AG04450 (cell line): ENCODE results near the gene CCDC188. TPM values are rescaled to one million over a fixed set of nuclear protein-coding genes. Genes with fewer than 3 reads are reported as not detected.

Source experiments
- CTCF ChIA-PET: fragments of 300-600, 350-600 bp; formaldehyde crosslinking; extraction: SDS; loops from one replicate; lab custom pipeline; 2022; ENCODE audit warnings: antibody characterized with exemption, inconsistent platforms; lab: Charles Lee
- POLR2A ChIA-PET: fragments of 350-600 bp; formaldehyde crosslinking; extraction: SDS; loops from one replicate; lab custom pipeline; 2021; ENCODE audit warnings: antibody characterized with exemption, inconsistent platforms; lab: Yijun Ruan, JAX
- DNase-seq: peaks from one replicate; pipeline ENCODE4 v3.0.0-alpha.2; 2011; ENCODE audit warnings: low read depth, low spot score
- H3K27ac ChIP-seq: one replicate; pipeline ENCODE4 v1.5.1; 2012; ENCODE audit warnings: low read depth, low read length, control low read depth
- H3K27me3 ChIP-seq: one replicate; pipeline ENCODE4 v1.6.0; 2012; ENCODE audit warnings: low read length; ENCODE audit not compliant: control insufficient read depth, insufficient read depth
- H3K4me3 ChIP-seq: 2 replicates; pipeline ENCODE4 v1.5.1; 2011; ENCODE audit warnings: mild to moderate bottlenecking, low read depth, low read length, control low read depth
- H3K9me3 ChIP-seq: 2 replicates; pipeline ENCODE4 v1.5.1; 2012; ENCODE audit warnings: low read length; ENCODE audit not compliant: control insufficient read depth, insufficient read depth
- polyA plus RNA-seq: library from polyadenylated mRNA; depleted of rRNA; stranded (reverse); fragments of >200 nt; gene quantifications from 2 replicates; pipeline ENCODE4 v1.2.3, GENCODE V29; 2011
- TF ChIP-seq, protein P1 (sequence below): IDR thresholded peaks from 2 replicates; pipeline ENCODE4 v1.5.1; 2011; ENCODE audit warnings: low read depth, low read length, control low read depth, inconsistent platforms

CCDC188 gene
- polyA plus RNA-seq, 1 experiment = not detected

GRCh38 chr22:20171288-20172140, 20.7 kb upstream of the CCDC188 start:
- CTCF ChIA-PET = no interaction called here
- POLR2A ChIA-PET = no interaction called here
- TF ChIP-seq, protein P1, sequence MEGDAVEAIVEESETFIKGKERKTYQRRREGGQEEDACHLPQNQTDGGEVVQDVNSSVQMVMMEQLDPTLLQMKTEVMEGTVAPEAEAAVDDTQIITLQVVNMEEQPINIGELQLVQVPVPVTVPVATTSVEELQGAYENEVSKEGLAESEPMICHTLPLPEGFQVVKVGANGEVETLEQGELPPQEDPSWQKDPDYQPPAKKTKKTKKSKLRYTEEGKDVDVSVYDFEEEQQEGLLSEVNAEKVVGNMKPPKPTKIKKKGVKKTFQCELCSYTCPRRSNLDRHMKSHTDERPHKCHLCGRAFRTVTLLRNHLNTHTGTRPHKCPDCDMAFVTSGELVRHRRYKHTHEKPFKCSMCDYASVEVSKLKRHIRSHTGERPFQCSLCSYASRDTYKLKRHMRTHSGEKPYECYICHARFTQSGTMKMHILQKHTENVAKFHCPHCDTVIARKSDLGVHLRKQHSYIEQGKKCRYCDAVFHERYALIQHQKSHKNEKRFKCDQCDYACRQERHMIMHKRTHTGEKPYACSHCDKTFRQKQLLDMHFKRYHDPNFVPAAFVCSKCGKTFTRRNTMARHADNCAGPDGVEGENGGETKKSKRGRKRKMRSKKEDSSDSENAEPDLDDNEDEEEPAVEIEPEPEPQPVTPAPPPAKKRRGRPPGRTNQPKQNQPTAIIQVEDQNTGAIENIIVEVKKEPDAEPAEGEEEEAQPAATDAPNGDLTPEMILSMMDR = no peak

DNA sequence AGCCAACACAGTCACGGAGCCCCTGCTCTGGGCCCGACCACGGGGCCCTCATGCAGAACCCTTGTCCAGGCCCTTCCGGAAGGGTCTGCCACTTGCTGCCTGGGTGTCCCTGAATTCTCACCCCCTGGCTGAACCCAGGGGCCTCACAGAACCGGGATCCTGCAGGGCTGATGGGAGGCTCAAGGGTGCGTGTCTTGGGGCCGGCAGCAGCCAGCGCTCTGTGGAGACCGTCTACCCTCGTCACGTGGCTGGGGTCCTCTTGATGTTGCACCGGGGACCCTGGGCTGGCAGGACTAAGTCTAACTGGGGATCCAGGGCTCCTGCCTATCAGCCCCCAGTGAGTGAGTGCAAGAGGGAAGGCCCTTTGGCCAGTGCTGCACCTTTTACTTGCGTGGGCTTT, 19.3 kb upstream of the CCDC188 start:
- no peak for DNase-seq
- TF ChIP-seq, protein P1 = no peak
- H3K27ac ChIP-seq = no peak overlapping the region
- no peak overlapping the region for H3K4me3 ChIP-seq
- CTCF ChIA-PET = no interaction called here
- peaks cover 28% of the 10 kb centered on the region for H3K27me3 ChIP-seq
- POLR2A ChIA-PET = no interaction called here
- no peaks in the 10 kb centered on the region; the same call in 1 of the 2 replicates for H3K9me3 ChIP-seq

More at GRCh38 chr22:20171288-20172140, 20.7 kb upstream of the CCDC188 start:
- H3K27ac ChIP-seq = no peak overlapping the region
- H3K9me3 ChIP-seq = no peaks in the 10 kb centered on the region; the same call in 1 of the 2 replicates
- no peak for DNase-seq
- H3K27me3 ChIP-seq = peaks cover 30% of the 10 kb centered on the region
- H3K4me3 ChIP-seq = no peak overlapping the region

DNA sequence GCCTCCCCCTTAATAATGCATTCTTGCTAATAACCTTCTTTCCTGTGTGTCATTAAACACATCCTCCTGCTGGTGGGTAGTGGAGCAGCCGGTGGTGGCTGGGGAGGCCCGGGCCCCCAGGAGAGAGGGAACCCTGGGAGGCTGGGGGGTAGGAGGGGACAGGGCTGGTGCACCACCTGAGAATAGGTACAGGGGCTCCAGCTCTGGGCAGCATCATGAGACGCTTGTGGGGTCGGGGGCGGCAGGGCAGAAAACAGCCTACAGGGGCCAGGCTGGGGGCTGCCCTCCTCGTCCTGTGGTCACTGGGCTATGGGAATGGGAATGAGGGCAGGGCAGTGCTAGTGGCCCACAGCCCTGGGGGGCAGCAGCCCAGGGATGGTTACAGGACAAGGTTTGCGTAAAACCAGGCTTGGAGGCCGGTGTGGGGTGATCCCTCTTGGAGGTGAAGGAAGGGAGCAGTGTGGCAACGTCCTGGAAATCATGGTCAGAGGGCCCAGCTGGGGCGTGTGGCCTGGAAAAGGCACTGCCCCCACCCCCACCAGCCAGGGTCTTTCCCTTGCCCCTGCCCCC, 18.5 kb upstream of the CCDC188 start:
- no peak overlapping the region for H3K4me3 ChIP-seq
- DNase-seq = no peak
- POLR2A ChIA-PET = no interaction called here
- CTCF ChIA-PET = no interaction called here
- TF ChIP-seq, protein P1 = no peak
- peaks cover 28% of the 10 kb centered on the region for H3K27me3 ChIP-seq
- no peak overlapping the region for H3K27ac ChIP-seq
- H3K9me3 ChIP-seq = peaks cover 3% of the 10 kb centered on the region; the same call in 1 of the 2 replicates

DNA sequence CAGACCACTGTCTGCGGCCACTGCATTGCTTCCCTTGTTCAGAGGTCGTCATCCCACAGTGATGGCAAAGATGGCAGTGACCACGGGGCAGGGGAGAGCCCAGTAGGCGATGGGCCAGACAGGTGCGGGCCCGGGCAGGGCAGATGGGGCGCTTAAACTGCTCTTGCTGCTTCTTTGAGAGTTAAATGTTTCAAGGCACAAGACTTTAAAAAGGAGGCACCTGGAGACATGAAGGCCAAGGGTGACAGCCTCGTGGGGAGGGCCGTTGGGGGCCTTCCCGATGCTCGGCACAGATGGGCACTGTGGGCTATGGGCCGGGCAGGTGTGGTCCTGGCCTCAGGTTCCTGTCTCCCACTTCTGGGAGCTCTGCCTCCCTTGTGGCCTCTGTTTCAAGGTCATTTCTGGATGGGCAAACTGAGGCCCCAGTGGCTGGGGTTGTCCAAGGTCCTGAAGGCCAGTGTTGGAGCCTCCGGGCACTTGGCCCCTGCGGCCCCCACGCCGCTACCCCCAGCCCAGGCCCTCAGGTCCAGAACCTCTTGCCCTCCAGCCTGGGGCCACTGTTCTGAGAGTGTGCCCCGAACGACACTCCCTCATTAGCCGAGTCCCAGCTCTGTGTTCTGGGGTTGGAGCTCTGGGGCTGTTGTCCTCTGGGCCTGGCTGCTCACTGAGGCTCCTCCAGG, 16.9 kb upstream of the CCDC188 start:
- Histone ChIP-seq H3K9me3 (peaks cover 3% of the 10 kb centered on the region; the same call in 1 of the 2 replicates), H3K4me3 (no peak overlapping the region), H3K27me3 (peaks cover 15% of the 10 kb centered on the region), H3K27ac (no peak overlapping the region)
- ChIA-PET POLR2A (no interaction called here), CTCF (no interaction called here)
- DNase-seq = no peak
- TF ChIP-seq, protein P1 = no peak

DNA sequence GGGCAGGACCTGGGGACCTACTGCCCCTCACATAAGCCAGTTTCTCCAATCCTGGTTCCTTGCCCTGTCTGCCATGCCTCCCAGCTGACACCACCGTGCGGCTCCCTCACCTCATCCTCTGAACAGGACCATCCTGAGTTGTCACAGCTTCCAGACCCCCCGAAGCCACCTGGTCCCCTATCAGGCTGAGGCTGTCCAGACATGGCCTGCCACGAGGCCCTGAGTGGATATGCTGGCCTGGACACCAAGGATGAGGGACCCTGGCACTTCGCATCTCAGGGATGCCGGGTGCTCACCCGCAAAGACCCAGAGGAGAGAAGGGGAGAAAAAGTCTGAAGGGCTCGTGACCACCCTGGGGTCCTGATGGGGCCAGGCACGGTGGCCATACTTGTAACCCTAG, 15.8 kb upstream of the CCDC188 start:
- TF ChIP-seq, protein P1 = no peak
- no peak for DNase-seq
- Histone ChIP-seq H3K9me3 (peaks cover 3% of the 10 kb centered on the region; the same call in 1 of the 2 replicates), H3K27ac (no peak overlapping the region), H3K4me3 (no peak overlapping the region), H3K27me3 (peaks cover 15% of the 10 kb centered on the region)
- ChIA-PET CTCF (no interaction called here), POLR2A (no interaction called here)
